IMR-90 (cell line): Measurements from ENCODE around the gene USP28. TPM values are rescaled to one million over a fixed set of nuclear protein-coding genes. Genes with fewer than 3 reads are reported as not detected.

Experiments used
- ATAC-seq: fragments of 200-7000 bp; cut with Tn5 transposase; 2 replicates; pipeline ENCODE4 v1.9.1; 2020; ENCODE audit warnings: low read depth, mild to moderate bottlenecking, moderate library complexity
- BruUV-seq: library from RNA; stranded (reverse); fragments of 400-500 nt; replicated peaks from 2 replicates; lab custom pipeline; 2021; lab: Mats Ljungman, UMichigan
- CTCF ChIA-PET: fragments of 300-600 bp; formaldehyde crosslinking; extraction: SDS; loops from one replicate; lab custom pipeline; 2021; ENCODE audit warnings: antibody characterized with exemption; lab: Yijun Ruan, JAX
- POLR2A ChIA-PET: fragments of 300-600 bp; sonication (Branson Sonifier 250); formaldehyde crosslinking; loops from one replicate; lab custom pipeline; 2022; ENCODE audit warnings: antibody characterized with exemption; ENCODE audit not compliant: unreplicated experiment; lab: Charles Lee
- DNase-seq: peaks from one replicate; pipeline ENCODE4 v3.0.0; 2013
- H2AFZ ChIP-seq: replicated peaks from 2 replicates; pipeline ENCODE3; 2013; ENCODE audit warnings: low read length, mild to moderate bottlenecking; ENCODE audit not compliant: poor library complexity
- H2AK5ac ChIP-seq: 2 replicates; pipeline ENCODE4 v1.6.1; 2013; ENCODE audit warnings: low read depth, low read length, inconsistent platforms
- H2AK9ac ChIP-seq: replicated peaks from 2 replicates; pipeline ENCODE3; 2013; ENCODE audit warnings: mild to moderate bottlenecking, low read depth, low read length, moderate library complexity; ENCODE audit not compliant: poor library complexity
- H2BK120ac ChIP-seq: 2 replicates; pipeline ENCODE4 v1.6.1; 2013; ENCODE audit warnings: low read depth, low read length, inconsistent platforms
- H2BK15ac ChIP-seq: 3 replicates; pipeline ENCODE4 v1.6.1; 2013; ENCODE audit warnings: low read depth, low read length, inconsistent platforms
- H2BK20ac ChIP-seq: 2 replicates; pipeline ENCODE4 v1.6.1; 2013; ENCODE audit warnings: low read depth, mild to moderate bottlenecking, inconsistent platforms, low read length, moderate library complexity
- H2BK5ac ChIP-seq: 2 replicates; pipeline ENCODE4 v1.6.1; 2013; ENCODE audit warnings: mild to moderate bottlenecking, low read depth, low read length, inconsistent platforms; ENCODE audit not compliant: poor library complexity, severe bottlenecking
- H3K14ac ChIP-seq: replicated peaks from 2 replicates; pipeline ENCODE4 v1.6.1; 2013; ENCODE audit warnings: low read depth, low read length, inconsistent platforms
- H3K18ac ChIP-seq: 2 replicates; pipeline ENCODE4 v1.6.1; 2013; ENCODE audit warnings: low read depth, low read length, control low read depth
- H3K23ac ChIP-seq: 2 replicates; pipeline ENCODE4 v1.6.1; 2013; ENCODE audit warnings: low read depth, low read length, inconsistent platforms
- H3K27ac ChIP-seq: 2 replicates; pipeline ENCODE4 v1.5.1; 2013; ENCODE audit warnings: mild to moderate bottlenecking, control low read depth, low read length; ENCODE audit not compliant: insufficient read depth
- H3K27me3 ChIP-seq: 2 replicates; pipeline ENCODE4 v1.6.1; 2013; ENCODE audit warnings: low read length; ENCODE audit not compliant: control insufficient read depth, insufficient read depth
- H3K36me3 ChIP-seq: 2 replicates; pipeline ENCODE4 v1.6.1; 2013; ENCODE audit warnings: low read length, mixed read lengths; ENCODE audit not compliant: control insufficient read depth, insufficient read depth
- H3K4ac ChIP-seq: 2 replicates; pipeline ENCODE4 v1.6.1; 2013; ENCODE audit warnings: low read depth, low read length, inconsistent platforms
- H3K4me1 ChIP-seq: 2 replicates; pipeline ENCODE4 v1.6.1; 2013; ENCODE audit warnings: low read length, mixed read lengths; ENCODE audit not compliant: control insufficient read depth, insufficient read depth
- H3K4me2 ChIP-seq: 2 replicates; pipeline ENCODE4 v1.6.1; 2013; ENCODE audit warnings: low read depth, mild to moderate bottlenecking, control low read depth, low read length, moderate library complexity
- H3K4me3 ChIP-seq: 2 replicates; pipeline ENCODE4 v1.5.1; 2013; ENCODE audit warnings: low read depth, mild to moderate bottlenecking, control low read depth, low read length, moderate library complexity; ENCODE audit not compliant: insufficient read depth
- H3K56ac ChIP-seq: 2 replicates; pipeline ENCODE4 v1.6.1; 2013; ENCODE audit warnings: low read length, inconsistent platforms; ENCODE audit not compliant: insufficient read depth; ENCODE audit errors: extremely low read depth
- H3K79me1 ChIP-seq, 2 experiments: 2 replicates each; pipeline ENCODE4 v1.6.1; 2013; ENCODE audit warnings: low read length in 2 of 2, inconsistent platforms in 1 of 2, low read depth in 1 of 2
- H3K9ac ChIP-seq: 2 replicates; pipeline ENCODE4 v1.6.1; 2013; ENCODE audit warnings: low read depth, low read length, control low read depth
- H3K9me1 ChIP-seq: 2 replicates; pipeline ENCODE4 v1.6.1; 2013; ENCODE audit warnings: low read length, inconsistent platforms; ENCODE audit not compliant: insufficient read depth
- H3K9me3 ChIP-seq: 2 replicates; pipeline ENCODE4 v1.6.1; 2013; ENCODE audit warnings: low read length; ENCODE audit not compliant: control insufficient read depth, insufficient read depth
- H4K20me1 ChIP-seq: 2 replicates; pipeline ENCODE4 v1.6.1; 2013; ENCODE audit warnings: low read length, inconsistent platforms; ENCODE audit not compliant: insufficient read depth
- H4K5ac ChIP-seq: 2 replicates; pipeline ENCODE4 v1.6.1; 2013; ENCODE audit warnings: mild to moderate bottlenecking, low read depth, low read length, control low read depth
- H4K8ac ChIP-seq, 2 experiments: 2 replicates each; pipeline ENCODE4 v1.6.1; 2013; ENCODE audit warnings: low read depth in 2 of 2, low read length in 2 of 2, control low read depth in 1 of 2, inconsistent platforms in 1 of 2
- H4K91ac ChIP-seq: 2 replicates; pipeline ENCODE4 v1.6.1; 2013; ENCODE audit warnings: low read depth, low read length, inconsistent platforms; ENCODE audit not compliant: insufficient read depth
- MAZ ChIP-seq: IDR thresholded peaks from 2 replicates; pipeline ENCODE4 v1.6.1; 2012; ENCODE audit warnings: low read depth, mild to moderate bottlenecking, low read length, improper control_type of control experiment, moderate library complexity, borderline replicate concordance
- NFE2L2 ChIP-seq: fragments of 150-350 bp; IDR thresholded peaks from 2 replicates; pipeline ENCODE4 v1.6.1; 2016; ENCODE audit warnings: low read depth, mild to moderate bottlenecking, low read length
- dilution Hi-C: fragments of 300-500 bp; cut with HindIII; formaldehyde crosslinking; loops from one replicate; pipeline ENCODE4 v1.14.3; 2018; ENCODE audit warnings: low sequenced_read_pairs; ENCODE audit not compliant: unreplicated experiment
- in situ Hi-C: fragments of 300-500 bp; cut with MboI; formaldehyde crosslinking; loops from 3 replicates; pipeline ENCODE4 v1.14.3; 2019; ENCODE audit warnings: low sequenced_read_pairs, inconsistent platforms, mixed read lengths
- intact Hi-C: fragments of 100-400 bp; cut with micrococcal nuclease; formaldehyde crosslinking; loops from 2 replicates; pipeline ENCODE4 v1.10.0; 2022
- polyA plus RNA-seq, 3 experiments: library from polyadenylated mRNA; depleted of rRNA; stranded (reverse); fragments of >200 nt; gene quantifications; 2 replicates each; pipeline ENCODE4 v1.2.3, GENCODE V29; 2012; ENCODE audit warnings: low replicate concordance in 1 of 3
- total RNA-seq: library from RNA; depleted of rRNA; stranded (reverse); fragments of >200 nt; gene quantifications from 2 replicates; pipeline ENCODE4 v1.2.3, GENCODE V29; 2012

The USP28 gene
- total and polyA plus RNA-seq, 2 of the 4 experiments (the other 2 are of a cell fraction), result 17.0 to 36.0 TPM

- dilution Hi-C loops (no loop called here), intact Hi-C loops (no loop called here), in situ Hi-C loops (no loop called here)
- no TSS peak for BruUV-seq
- Histone ChIP-seq H2BK5ac (no peak overlapping the region), H3K27ac (no peak overlapping the region), H2AK5ac (no peak overlapping the region), H3K9me1 (no peaks in the 10 kb centered on the region), H2BK15ac (no peak overlapping the region), H4K91ac (no peak overlapping the region), H2BK20ac (no peak overlapping the region), H3K4me3 (no peak overlapping the region), H3K4me1 (no peaks in the 10 kb centered on the region), H3K4me2 (no peak overlapping the region), H3K23ac (no peak overlapping the region), H3K4ac (no peak overlapping the region), H4K8ac (no peak overlapping the region), H3K79me1 (no peaks in the 10 kb centered on the region), H4K5ac (no peak overlapping the region), H3K14ac (no peak overlapping the region), H3K27me3 (no peaks in the 10 kb centered on the region), H3K9ac (no peak overlapping the region), H3K36me3 (no peaks in the 10 kb centered on the region), H2AFZ (no peak overlapping the region), H2BK120ac (no peak overlapping the region), H3K9me3 (no peaks in the 10 kb centered on the region), H3K56ac (no peak overlapping the region), H3K18ac (no peak overlapping the region), H2AK9ac (no peak overlapping the region), H4K20me1 (no peaks in the 10 kb centered on the region)
- ATAC-seq (no peak), DNase-seq (no peak)
- ChIA-PET CTCF (no interaction called here), POLR2A (no interaction called here)
- TF ChIP-seq MAZ (no peak), NFE2L2 (peak; percentile 10; the same call in 1 of the 2 replicates)
Measured at GRCh38 chr11:113888848-113889247, 13.5 kb upstream of the USP28 start.
